Measurements from ENCODE around the gene SCNN1A.
"Not testable (repeated sequence)": the region's sequence is repeated elsewhere in the genome, so short reads cannot be mapped to it uniquely, and the experiment has no call there.

The SCNN1A gene

DNA sequence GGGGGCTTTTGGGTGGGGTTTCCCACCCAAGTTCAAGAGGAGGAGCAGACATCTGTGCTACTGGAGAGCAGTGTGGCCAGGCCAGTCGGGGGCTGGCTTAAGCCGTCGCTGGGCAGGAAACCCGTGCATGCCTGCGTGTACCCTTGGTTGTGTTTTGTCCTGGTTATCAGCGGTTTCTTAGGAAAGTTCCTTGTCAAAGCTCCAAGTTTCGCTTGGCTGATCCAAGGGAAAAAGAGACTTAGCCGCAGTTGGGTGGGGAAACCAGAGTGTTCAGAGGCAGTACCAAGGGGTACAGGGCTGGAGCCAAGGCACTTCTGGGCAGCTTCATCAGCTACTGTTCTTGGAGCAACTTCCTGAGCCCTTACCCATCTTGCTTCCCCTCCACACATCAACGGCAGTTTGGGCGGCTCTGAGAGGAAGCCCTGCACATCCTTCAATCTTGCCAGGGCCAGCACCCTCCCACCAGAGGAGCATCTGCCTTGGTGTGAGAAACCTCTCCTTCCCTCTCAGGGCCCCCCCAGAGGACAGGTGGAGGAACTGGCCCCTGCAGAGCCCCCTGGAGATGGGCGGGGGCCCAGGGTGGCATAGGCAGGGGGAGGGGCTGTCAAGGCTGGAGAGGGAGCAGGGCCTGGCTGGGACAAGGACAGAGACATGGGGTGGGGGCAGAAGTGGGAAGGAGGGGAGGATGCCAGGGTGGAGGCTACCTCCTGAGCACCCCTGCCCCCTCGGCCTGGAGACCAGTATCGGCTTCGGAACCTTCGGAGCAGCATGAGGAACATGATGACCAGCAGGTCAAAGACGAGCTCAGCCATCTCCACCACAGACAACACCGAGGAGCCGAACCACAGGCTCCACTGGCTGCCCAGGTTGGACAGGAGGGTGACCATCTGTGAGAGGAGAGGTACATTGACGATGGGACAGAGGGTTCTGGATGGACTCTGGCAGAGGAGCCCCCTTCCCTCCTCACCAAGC lies 27.7 kb downstream of the SCNN1A start:
- DNase-seq (ENCODE audit: low spot score), result no peak

DNA sequence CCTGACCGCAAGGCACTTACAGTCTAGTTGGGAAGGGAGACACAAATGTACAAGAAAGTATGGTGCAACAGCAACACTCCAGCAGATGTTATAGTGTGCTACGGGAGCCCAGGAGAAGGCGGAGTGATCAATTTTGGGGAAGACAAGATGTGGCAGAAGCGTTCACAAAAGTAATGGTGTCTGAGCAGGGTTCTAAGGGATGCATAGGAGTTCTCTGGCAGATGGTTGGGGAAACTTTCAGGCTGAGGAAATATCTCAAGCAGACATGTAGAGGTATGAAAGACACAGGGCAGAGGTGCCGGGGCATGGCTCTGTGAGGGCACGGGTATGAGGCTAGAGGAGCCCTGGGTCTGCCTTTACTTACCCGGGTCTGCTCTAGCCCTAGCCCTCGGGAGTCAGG lies 28.4 kb downstream of the SCNN1A start:
- no peak for DNase-seq (ENCODE audit: low spot score)

DNA sequence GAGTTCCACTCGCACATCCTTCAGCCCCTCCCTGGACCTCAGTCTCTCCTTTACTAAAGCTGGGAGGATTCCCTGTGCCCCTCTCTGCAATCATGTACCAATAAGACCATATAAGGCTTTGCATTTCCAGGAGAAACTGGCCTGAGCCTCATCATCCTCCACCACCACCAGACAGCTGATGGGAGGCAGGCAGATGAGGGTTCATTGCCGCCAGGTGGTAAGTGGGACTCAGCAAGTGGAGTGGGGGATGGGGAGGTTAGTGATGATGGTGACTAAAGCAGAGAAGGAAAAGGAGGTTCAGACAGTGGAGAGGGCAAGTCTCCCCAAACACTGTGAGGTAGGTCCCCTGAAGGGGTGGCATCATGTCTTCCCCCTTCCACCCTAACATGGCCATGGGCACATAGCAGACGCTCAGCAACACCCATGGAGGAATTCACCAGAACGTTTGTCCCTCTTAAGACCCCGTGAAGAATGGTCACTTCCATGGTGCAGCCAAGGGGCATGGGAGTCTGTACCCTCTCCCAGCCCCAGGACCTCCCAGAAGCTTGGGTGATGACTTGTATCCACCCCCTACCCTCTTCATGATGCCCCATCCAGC lies 29.0 kb downstream of the SCNN1A start:
- no peak for DNase-seq (ENCODE audit: low spot score)

DNA sequence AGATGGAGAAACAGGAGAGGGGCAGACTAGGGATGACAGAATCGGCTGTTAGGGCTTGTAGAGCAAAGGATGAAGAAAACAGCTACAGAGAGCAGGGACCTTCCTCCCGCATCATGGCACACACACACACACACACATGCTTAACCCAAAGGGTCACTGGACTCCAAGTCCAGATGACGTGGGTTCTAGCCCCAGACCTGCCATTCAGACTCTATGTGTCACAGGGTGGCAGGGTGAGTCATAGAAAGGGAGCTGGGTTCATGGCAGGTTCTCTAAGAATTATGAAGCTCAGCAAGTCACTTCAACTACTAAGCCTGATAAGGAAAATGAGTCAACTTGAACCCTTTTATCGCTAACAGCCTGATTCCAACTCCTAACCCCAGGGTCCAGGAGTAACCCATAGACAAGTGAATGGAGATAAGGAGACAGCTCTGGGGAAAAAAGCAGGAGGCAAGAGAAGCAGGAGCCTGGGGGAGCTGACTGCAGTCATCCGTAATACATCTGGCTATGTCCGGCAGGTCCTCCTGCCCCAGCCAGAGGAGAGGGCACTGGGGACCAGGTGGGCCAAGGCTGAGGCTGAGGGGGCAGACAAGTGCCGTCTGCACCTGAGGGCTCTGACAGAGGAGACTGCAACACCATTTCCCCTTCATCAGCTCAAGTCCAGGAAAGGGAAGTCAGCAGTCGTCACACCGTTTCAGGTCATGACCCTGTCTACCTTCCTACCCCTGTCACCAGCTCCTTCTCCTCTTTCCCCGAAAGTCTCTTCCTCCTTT lies 29.9 kb downstream of the SCNN1A start:
- no peak for DNase-seq (ENCODE audit: low spot score)

DNA sequence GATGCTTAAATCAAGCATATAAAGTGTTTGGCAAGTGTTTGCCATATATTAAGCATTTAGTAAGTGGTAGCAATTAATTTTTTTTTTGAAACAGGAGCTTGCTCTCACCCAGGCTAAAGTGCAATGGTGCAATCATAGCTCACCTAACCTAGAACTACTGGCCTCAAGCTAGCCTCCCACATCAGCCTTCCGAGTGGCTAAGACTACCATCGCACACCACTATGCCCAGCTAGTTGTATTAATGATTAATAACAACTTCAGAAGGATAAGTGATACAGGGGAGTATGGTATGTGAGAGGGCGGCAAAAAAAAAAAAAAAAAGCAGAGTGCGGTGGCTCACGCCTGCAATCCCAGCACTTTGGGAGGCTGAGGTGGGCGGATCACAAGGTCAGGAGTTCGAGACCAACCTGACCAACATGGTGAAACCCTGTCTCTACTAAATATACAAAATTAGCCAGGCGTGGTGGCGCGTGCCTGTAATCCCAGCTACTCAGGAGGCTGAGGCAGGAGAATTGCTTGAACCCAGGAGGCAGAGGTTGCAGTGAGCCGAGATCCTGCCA lies 31.2 kb downstream of the SCNN1A start:
- not testable (repeated sequence) for DNase-seq (ENCODE audit: low spot score)

DNA sequence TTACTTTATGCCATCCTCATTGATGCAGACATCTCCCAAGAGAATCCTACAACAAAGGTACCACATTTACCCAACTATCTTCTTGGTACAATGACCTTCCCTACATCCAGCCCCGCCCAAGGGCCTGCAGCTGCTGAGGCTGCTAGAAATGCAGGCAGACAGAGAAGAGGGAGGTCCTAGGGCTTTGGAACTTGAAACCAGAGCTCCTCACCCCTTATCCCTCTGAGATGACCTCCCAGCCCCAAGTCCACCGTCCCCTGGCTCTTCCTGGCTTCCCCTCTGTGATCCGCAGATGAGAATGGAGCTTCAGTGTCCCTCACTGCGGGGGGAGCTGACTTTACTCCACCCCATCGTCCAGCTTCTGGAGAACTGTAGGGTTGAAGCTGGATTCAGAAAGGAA lies 31.8 kb downstream of the SCNN1A start:
- DNase-seq (ENCODE audit: low spot score), result no peak

DNA sequence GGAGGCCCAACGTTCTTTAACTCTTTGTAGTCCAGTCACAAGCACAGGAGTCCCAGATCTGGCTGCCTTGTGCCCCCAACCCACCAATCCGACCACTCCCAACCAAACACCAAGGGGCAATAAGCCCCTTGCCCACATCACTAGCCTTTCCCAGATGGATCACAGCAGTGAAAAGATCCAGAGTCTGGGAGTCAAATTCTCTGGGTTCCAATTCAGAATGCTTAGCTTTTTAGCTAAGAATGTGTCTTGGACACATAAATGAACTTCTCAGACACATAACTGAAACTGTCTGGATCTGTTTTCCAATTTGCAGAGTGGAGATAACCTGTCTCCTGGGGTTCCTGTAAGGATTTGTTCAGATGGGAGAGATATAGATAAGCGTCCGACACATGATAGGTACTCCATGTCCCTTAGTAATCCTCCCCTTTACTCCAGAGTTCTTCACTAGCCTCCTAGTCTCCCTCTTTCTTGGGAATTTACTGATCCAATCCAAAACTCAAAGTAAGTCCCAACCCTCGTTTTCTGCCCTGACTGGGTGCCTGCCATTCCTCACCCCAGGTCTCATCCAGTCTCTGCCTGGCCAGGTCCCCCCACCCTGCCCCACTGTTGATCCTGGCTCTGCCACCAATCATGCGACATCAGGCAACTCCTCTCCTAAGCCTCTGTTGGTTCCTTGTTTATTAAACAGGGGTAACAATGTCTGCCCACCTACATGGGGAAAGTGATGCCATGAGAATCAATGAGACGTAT lies 33.0 kb downstream of the SCNN1A start:
- no peak for DNase-seq (ENCODE audit: low spot score)

DNA sequence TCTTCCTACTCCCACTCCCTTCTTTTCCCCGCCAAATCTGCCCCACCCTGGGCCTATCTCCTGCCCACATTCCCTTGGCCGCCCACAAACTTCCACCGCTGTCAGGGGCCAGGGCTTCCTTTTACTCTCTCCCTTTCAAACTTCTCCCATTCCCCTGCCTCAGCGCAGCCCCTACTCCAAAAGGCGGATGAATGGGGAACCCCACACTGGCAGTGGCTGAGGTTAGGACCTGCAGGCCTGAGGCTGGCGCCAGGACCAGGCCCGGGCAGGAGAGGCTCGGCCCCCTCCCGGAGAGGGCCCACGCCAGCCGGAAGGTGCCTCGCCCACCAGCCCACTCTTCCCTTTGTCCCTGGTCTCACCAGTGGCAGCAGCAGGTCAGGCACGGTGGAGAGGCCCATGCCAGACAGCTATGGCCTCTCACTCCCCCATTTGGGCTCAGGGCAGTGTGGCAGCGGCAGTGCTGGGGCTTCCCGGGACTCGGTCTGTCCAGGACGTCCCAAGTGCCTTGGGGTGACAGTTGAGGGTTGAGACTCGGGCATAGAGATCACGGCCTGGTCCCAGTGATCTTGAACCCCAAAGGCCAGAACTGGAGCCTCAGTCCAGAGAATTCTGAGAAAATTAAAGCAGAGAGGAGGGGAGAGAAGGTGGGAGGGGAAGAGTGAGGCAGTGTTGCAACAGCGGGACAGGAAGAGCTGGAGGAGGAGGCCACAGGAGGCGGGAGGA lies 33.8 kb downstream of the SCNN1A start, which contains the start of gene TNFRSF1A:
TSS of gene TNFRSF1A (minus strand) at position 660 of the 723 bp plus-strand sequence. CDS start at position 398, 262 bp downstream.
- DNase-seq (ENCODE audit: low spot score), result peak; percentile 63

DNA sequence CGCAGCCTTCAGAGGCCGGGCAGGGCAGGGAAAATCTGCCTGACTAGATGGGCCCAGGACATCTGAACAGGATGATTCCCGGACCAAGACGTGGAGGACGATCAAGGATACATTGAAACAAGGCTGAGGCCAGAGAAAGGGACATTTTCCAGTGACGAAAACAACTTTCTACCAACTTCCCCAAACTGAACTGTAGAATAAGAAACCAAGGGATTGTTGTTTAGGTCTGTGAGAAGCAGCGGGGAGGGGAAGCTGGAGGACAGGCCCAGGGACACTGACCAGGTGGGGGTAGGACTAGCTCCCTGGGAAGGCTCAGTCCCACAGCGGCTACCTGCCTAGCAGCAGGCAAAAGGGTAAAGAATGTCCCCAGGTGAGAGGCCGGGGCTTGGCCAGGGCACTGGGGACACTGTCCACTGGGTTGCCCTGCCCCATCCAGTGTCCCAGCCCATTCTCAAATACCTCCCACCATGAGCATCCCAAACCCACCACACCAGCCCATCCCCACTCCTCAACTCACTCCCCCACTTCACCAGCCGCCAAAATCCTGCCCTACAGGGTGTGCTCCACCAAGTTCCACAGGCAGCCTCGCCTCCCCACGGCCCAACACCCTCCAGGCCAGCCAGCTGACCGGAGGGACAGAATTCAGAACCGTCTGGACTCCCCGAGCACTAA lies 34.5 kb downstream of the SCNN1A start:
- DNase-seq (ENCODE audit: low spot score), result no peak

DNA sequence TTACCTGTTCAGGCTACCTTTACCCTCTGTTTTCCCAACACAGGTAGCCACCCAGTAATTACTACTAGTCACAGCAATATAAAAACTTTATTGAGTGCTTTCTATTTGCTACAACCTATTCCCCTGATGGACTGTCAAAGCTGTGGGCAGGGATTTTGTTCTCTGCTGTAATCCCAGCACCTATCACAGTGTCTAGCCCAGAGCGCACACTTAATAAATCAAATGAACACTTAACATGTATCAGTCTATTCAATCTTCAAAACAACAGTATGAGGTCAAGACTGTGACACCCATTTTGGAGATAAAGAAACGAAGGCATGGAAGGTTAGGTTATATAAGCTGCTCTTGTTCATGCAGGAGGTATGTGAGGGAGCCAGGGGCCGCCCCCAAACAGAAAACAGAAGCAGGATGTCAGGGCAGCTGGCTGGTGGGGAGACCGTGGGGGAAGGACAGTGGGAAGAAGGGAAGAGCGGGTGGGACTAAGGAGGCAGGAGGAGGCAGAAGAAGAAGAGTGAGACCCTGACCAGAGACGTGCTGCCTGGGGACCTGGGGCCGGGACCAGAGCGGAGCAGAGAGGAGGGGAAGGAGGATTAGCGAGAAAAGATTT lies 35.2 kb downstream of the SCNN1A start:
- no peak for DNase-seq (ENCODE audit: low spot score)

DNA sequence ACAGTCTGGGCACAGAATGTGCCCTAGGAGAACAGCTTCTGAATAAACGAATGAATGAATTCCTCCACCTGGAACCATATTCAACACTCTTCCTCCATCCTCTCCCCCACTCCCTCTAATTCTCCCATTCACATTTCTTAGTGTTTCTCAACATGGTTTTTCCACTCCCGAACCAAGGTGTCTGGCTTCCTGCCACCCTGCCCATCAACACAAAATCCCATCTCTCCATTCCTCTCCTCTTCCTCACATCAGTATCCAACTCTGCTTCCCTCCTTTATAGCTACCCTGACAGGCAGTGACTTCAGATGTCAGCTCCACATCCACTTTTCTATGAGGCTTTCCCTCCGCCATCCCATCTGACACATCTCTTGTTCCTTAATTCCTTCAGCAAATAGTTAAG lies 36.4 kb downstream of the SCNN1A start:
- DNase-seq (ENCODE audit: low spot score), result no peak

DNA sequence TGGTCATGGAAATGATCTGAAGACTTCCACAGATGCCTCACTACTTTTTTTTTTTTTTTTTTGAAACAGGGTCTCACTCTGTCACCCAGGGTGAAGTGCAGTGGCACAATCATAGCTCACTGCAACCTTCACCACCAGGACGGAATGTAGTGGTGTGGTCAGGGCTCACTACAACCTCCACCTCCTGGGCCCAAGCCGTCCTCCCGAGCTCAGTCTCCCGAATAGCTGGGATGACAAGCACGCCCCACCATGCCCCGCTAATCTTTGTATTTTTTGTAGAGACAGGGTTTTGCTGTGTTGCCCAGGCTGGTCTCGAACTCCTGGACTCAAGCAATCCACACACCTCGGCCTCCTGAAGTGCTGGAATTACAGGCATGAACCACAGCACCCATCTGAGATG lies 36.8 kb downstream of the SCNN1A start:
- DNase-seq (ENCODE audit: low spot score), result not testable (repeated sequence)

DNA sequence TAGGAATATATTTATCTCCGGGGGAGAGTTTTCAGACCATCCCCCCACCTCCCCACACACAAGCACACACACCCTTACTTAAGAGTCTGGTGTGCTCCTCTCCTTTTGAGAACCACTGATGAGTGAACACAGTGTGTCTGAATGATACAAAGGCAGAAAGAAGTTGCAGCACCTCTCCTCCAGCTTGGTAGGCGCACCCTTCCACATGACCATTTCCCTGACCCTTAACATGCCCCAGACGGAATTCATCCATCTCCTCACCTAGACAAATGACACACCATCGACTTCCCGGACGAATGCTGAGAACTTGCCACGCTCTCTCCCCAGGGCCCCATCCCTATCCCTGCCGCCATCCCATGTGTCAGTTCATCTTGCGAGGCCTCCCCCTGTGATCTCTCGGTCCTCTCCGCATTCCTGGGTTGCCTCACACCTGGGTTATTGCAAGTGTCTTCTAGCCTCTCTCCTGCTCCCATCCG lies 37.4 kb downstream of the SCNN1A start:
- DNase-seq (ENCODE audit: low spot score), result no peak

DNA sequence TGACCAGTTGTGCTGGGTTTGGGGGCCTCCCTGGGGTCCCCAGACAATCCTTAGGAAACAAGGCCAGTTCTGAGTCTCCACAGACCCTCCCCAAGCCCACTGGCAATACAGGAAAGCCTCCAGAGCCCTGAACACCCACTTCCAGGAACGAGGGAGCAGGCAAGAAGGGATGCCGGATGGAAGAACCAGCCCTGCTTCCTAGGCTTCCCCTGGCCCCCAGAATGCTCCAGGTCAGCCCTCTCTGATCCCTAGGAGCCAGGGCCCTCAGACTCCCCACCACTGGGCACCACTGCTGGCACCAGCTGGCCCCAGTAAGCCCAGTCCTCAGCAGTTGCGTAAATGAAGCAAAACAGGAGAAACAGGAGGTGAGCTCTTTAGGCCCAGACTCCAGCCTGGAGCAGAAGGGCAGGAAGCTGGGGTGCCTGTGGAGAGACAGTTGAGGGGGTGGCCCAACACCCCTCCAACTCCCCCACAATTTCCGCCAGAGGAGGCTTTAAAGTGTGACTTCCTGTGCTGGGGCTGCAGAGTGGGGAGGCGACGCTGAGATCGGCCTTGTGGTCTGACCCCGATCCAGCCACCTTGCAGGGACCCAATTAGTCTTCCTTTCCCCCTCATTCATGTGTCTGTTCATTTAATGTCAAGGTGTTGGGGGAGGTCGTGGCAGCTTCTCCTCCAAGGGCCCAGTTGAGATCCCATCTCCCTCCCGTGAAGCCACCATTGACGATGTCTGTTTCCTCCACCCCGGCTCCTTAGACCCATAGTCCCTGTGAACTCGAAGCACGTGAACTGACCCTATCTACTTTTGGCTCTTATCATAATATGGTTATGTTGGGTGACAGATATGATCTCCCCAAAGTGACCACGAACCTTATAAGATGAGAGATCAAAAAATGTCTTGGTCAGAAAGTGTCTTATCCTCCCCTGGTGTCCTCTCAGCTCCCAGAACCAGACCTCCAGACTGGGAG lies 38.2 kb downstream of the SCNN1A start:
- no peak for DNase-seq (ENCODE audit: low spot score)

DNA sequence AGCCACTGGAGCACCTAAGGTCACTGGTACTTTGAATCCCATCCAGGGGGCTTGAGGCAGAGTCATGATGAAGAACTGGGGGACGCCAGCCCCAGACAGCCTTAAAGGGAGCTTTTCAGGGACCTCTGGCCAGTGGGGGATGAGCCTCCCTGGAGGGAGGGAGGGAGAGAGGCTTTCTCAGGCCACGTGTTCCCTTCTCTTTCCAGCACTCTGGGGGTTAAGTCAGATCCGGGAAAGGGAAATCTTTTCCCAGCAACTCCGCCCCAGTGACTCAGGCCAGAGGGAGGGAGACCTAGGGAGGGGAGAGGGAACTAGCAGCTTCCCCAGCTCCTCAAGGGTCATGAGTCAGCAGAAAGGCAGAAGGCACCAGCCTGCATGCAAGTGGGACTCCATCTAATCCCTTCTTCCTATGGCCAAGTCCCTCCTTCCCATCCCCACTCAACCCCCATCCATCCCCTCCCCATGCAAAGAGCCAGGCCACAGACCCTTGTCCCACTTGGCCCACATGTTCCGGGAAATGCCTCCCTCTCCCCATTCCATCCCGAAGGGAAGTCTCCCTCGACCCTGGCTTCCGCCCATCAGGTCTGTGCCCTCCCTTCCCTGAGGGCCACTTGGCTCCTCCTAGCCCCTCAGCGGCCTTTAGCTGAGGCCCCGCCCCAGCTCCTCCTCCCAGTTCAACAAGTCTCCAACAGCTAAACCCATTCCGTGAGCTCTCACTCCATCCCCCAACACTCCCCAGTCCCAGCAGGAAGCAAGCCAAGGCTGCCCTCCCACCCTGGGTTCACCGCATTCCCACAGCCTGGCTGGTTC lies 39.1 kb downstream of the SCNN1A start:
- peak; percentile 99 for DNase-seq (ENCODE audit: low spot score)

DNA sequence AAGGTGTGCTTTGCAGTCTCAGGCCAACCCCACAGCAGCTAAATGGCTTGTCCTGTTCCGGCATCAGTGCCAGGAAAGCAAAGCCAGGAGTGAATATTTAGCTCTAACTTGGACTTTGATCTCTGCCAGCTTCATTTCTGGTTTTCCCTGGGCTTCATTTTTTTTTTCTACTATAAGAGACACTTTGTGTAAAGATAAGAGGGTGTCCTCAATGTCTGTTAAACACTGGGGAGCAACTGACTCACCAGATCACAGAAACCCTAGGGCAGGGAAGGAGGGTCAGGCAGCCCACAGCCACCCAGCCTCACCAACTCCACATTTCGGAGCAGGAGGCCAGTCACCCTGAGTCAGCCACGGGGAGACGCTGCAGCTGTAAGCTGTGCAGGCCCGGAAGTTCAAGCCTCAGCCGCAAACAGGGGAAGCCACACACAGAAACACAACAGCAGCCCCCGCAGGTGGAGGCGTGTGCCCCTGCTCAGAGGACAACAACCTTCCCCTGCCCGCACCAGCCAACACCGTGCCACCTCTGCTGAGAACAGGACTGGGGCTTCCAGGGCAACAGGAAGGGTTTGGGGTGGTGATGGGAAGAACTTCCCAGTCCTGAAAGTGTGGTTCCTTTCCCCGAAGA lies 39.8 kb downstream of the SCNN1A start:
- peak; percentile 83 for DNase-seq (ENCODE audit: low spot score)

DNA sequence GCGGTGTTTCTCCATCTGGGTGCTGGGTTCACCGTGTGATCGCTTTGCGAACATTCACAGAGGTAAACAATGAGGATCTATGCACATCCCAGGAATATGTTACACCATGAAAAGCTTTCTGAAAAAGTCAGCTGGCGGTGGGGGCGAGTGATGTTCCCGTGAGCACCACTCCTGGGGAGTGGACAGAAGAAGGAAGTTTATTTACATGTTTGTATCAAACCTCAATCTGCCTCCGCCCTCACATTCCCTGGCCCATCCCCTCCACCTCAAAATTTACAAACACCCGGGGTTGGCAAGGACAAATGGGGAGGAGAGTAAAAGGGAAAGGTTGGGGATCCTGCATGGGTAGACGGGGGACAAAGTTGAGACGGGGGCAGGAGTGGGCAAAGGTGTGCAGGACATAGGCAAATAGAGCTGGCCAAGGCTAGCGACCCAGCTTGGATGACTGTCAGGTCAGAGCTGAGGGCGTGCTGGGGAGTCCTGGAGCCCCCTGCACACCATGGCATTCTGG lies 40.4 kb downstream of the SCNN1A start:
- no peak for DNase-seq (ENCODE audit: low spot score)

Data from COLO829 (cell line).